HG02852 (cell line): ENCODE data around the gene MORN3.
"Not testable (repeated sequence)": the region's sequence is repeated elsewhere in the genome, so short reads cannot be mapped to it uniquely, and the experiment has no call there.

Experiments
- ATAC-seq: cut with Tn5 transposase; IDR thresholded peaks from one replicate; pipeline ENCODE4 v1.9.1; 2021; ENCODE audit warnings: mild to moderate bottlenecking, moderate library complexity; ENCODE audit not compliant: unreplicated experiment

Gene MORN3

GRCh38 chr12:121648458-121649028, 20.9 kb downstream of the MORN3 start:
- ATAC-seq = no peak

GRCh38 chr12:121641343-121641630, 28.2 kb downstream of the MORN3 start:
- no peak for ATAC-seq

GRCh38 chr12:121638298-121639202, 30.9 kb downstream of the MORN3 start:
- ATAC-seq = no peak

GRCh38 chr12:121637231-121637914, 32.1 kb downstream of the MORN3 start:
- ATAC-seq = no peak

- ATAC-seq = no peak
Observed at GRCh38 chr12:121634836-121635235, 34.6 kb downstream of the MORN3 start.

- not testable (repeated sequence) for ATAC-seq
Observed at GRCh38 chr12:121633833-121634196, 35.6 kb downstream of the MORN3 start.

GRCh38 chr12:121632069-121632970, 37.1 kb downstream of the MORN3 start:
- no peak for ATAC-seq

- ATAC-seq = no peak
Observed at GRCh38 chr12:121630791-121631355, 38.6 kb downstream of the MORN3 start.

- ATAC-seq = no peak
Observed at GRCh38 chr12:121628536-121628935, 40.9 kb downstream of the MORN3 start.

- ATAC-seq = no peak
Observed at GRCh38 chr12:121628037-121628436, 41.4 kb downstream of the MORN3 start.

- ATAC-seq = peak; percentile 35
Observed at GRCh38 chr12:121626853-121627640, 42.4 kb downstream of the MORN3 start.

- ATAC-seq = peak; percentile 65
Observed at GRCh38 chr12:121626087-121626852, 43.2 kb downstream of the MORN3 start, which contains the start of gene ORAI1. TSS of gene ORAI1 (plus strand) at chr12:121626530.

GRCh38 chr12:121620333-121620891, 49.0 kb downstream of the MORN3 start:
- no peak for ATAC-seq

- ATAC-seq = no peak
Observed at GRCh38 chr12:121618659-121619233, 50.7 kb downstream of the MORN3 start.

GRCh38 chr12:121614872-121615467, 54.5 kb downstream of the MORN3 start:
- no peak for ATAC-seq

- ATAC-seq = no peak
Observed at GRCh38 chr12:121613462-121613861, 56.0 kb downstream of the MORN3 start.

GRCh38 chr12:121611306-121611705, 58.1 kb downstream of the MORN3 start:
- ATAC-seq = no peak
